OCI-LY1 (cell line): ENCODE measurements around the gene ZNF79.

Source experiments
- H2AFZ ChIP-seq: fragments of 200-600 bp; sonication (generic), shearing (Covaris generic); 2 replicates; pipeline ENCODE4 v1.6.0; 2014; ENCODE audit warnings: antibody characterized with exemption, mild to moderate bottlenecking, low read length
- H3F3A ChIP-seq: fragments of 200-600 bp; sonication (generic), shearing (Covaris generic); 2 replicates; pipeline ENCODE4 v1.6.0; 2014; ENCODE audit warnings: mild to moderate bottlenecking, antibody characterized with exemption, low read length, moderate library complexity; ENCODE audit not compliant: insufficient read depth
- H3K27ac ChIP-seq: fragments of 200-600 bp; sonication (generic); 2 replicates; pipeline ENCODE4 v1.5.1; 2014; ENCODE audit warnings: low read length, mixed run types, mild to moderate bottlenecking, low read depth; ENCODE audit not compliant: poor library complexity, severe bottlenecking
- H3K27me3 ChIP-seq: fragments of 200-600 bp; sonication (generic); 2 replicates; pipeline ENCODE4 v1.6.0; 2014; ENCODE audit warnings: antibody characterized with exemption, mild to moderate bottlenecking, low read length, moderate library complexity; ENCODE audit not compliant: insufficient read depth
- H3K36me3 ChIP-seq: fragments of 200-600 bp; sonication (generic); 2 replicates; pipeline ENCODE4 v1.6.1; 2014; ENCODE audit warnings: mild to moderate bottlenecking, antibody characterized with exemption, low read length, moderate library complexity, mixed read lengths; ENCODE audit not compliant: insufficient read depth
- H3K4me1 ChIP-seq: fragments of 200-600 bp; sonication (generic); 2 replicates; pipeline ENCODE4 v1.5.1; 2014; ENCODE audit warnings: mild to moderate bottlenecking, low read length, moderate library complexity; ENCODE audit not compliant: insufficient read depth, severe bottlenecking
- H3K4me2 ChIP-seq: fragments of 200-600 bp; sonication (generic), shearing (Covaris generic); 2 replicates; pipeline ENCODE4 v1.6.1; 2014; ENCODE audit warnings: low read length
- H3K4me3 ChIP-seq: fragments of 200-600 bp; sonication (generic); 2 replicates; pipeline ENCODE4 v1.5.1; 2014; ENCODE audit warnings: low read length, low read depth, mild to moderate bottlenecking, mixed read lengths; ENCODE audit not compliant: poor library complexity, severe bottlenecking
- H3K79me2 ChIP-seq: fragments of 200-600 bp; shearing (Covaris generic); 2 replicates; pipeline ENCODE4 v1.6.1; 2016; ENCODE audit warnings: mixed run types, low read length, mixed read lengths; ENCODE audit not compliant: insufficient read depth
- H3K9ac ChIP-seq: fragments of 200-600 bp; sonication (generic), shearing (Covaris generic); 2 replicates; pipeline ENCODE4 v1.6.1; 2014; ENCODE audit warnings: mild to moderate bottlenecking, low read length, mixed read lengths
- H3K9me2 ChIP-seq: fragments of 200-600 bp; sonication (generic), shearing (Covaris generic); 2 replicates; pipeline ENCODE4 v1.6.1; 2014; ENCODE audit warnings: low read depth, mild to moderate bottlenecking, low read length, mixed read lengths
- H3K9me3 ChIP-seq: fragments of 200-600 bp; shearing (Covaris generic); 2 replicates; pipeline ENCODE4 v1.6.1; 2014; ENCODE audit warnings: low read length, mixed read lengths
- H4K20me1 ChIP-seq: fragments of 200-600 bp; sonication (generic), shearing (Covaris generic); 2 replicates; pipeline ENCODE4 v1.6.0; 2016; ENCODE audit warnings: mild to moderate bottlenecking, low read length; ENCODE audit not compliant: insufficient read depth
- EZH2 ChIP-seq: fragments of 200-600 bp; sonication (generic), shearing (Covaris generic); IDR thresholded peaks from 2 replicates; pipeline ENCODE4 v1.8.0; 2017; ENCODE audit warnings: borderline replicate concordance, mixed run types, mild to moderate bottlenecking, antibody characterized with exemption, low read length, moderate library complexity, mixed read lengths
- TF ChIP-seq, protein P1 (sequence below): fragments of 200-600 bp; sonication (generic), shearing (Covaris generic); IDR thresholded peaks from 2 replicates; pipeline ENCODE4 v1.5.1; 2017; ENCODE audit warnings: mild to moderate bottlenecking, antibody characterized with exemption, low read length, moderate library complexity, mixed read lengths

ZNF79 gene

DNA sequence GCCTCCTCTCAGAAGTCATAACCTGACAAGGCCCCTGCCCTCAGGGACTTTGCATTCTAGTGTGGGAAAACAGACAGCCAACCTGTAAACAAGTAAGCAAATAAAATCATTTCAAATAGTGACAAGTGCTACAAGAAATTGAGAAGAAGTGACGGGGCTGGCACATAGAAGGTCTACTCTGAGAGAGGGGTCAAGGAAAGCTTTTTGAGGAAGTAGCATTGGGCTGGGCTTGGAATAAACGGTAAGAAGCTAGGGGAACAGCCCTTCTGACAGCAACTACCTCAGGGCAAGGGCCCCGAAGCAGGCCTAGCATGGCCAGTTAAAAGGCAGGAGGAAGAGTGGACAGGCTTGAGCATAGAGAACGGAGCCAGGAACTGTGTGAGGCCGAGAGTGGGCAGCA is 32.0 kb upstream of the ZNF79 start:
- no peak overlapping the region for H2AFZ ChIP-seq
- H4K20me1 ChIP-seq, result no peaks in the 10 kb centered on the region

DNA sequence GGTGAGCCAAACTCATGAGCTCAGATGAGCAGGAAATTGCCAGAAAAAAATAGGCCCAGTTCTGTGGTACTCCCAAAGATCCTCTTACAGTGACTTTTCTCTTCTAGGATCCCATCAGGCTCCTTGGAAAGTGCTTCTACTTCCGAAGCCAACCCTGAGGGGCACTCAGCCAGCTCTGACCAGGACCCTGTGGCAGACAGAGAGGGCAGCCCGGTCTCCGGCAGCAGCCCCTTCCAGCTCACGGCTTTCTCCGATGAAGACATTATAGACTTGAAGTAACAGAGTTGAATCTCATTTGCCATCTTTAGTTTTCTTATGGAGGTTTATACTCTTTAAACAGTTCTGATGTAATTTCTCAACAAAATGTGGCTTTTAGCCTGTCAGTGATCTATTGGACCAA is 31.2 kb upstream of the ZNF79 start:
- H3K27ac ChIP-seq, result no peak overlapping the region
- TF ChIP-seq EZH2, result no peak
- TF ChIP-seq, protein P1, sequence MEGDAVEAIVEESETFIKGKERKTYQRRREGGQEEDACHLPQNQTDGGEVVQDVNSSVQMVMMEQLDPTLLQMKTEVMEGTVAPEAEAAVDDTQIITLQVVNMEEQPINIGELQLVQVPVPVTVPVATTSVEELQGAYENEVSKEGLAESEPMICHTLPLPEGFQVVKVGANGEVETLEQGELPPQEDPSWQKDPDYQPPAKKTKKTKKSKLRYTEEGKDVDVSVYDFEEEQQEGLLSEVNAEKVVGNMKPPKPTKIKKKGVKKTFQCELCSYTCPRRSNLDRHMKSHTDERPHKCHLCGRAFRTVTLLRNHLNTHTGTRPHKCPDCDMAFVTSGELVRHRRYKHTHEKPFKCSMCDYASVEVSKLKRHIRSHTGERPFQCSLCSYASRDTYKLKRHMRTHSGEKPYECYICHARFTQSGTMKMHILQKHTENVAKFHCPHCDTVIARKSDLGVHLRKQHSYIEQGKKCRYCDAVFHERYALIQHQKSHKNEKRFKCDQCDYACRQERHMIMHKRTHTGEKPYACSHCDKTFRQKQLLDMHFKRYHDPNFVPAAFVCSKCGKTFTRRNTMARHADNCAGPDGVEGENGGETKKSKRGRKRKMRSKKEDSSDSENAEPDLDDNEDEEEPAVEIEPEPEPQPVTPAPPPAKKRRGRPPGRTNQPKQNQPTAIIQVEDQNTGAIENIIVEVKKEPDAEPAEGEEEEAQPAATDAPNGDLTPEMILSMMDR, result no peak
- H3K4me2 ChIP-seq, result no peak overlapping the region
- H3K9ac ChIP-seq, result no peak overlapping the region
- H3K9me2 ChIP-seq, result no peaks in the 10 kb centered on the region
- H4K20me1 ChIP-seq, result no peaks in the 10 kb centered on the region
- no peaks in the 10 kb centered on the region for H3K36me3 ChIP-seq
- H3F3A ChIP-seq, result no peaks in the 10 kb centered on the region
- peaks cover 16% of the 10 kb centered on the region for H3K4me1 ChIP-seq
- H3K79me2 ChIP-seq, result no peaks in the 10 kb centered on the region
- no peaks in the 10 kb centered on the region for H3K27me3 ChIP-seq
- no peak overlapping the region for H2AFZ ChIP-seq
- no peak overlapping the region for H3K4me3 ChIP-seq
- H3K9me3 ChIP-seq, result no peaks in the 10 kb centered on the region

More for the DNA sequence above, 32.0 kb upstream of the ZNF79 start:
- Histone ChIP-seq H3K79me2 (no peaks in the 10 kb centered on the region), H3K9ac (no peak overlapping the region), H3K27ac (no peak overlapping the region), H3F3A (no peaks in the 10 kb centered on the region), H3K9me3 (no peaks in the 10 kb centered on the region), H3K4me3 (no peak overlapping the region), H3K4me2 (no peak overlapping the region), H3K9me2 (no peaks in the 10 kb centered on the region), H3K36me3 (no peaks in the 10 kb centered on the region), H3K4me1 (peaks cover 10% of the 10 kb centered on the region), H3K27me3 (no peaks in the 10 kb centered on the region)
- no peak for TF ChIP-seq EZH2
- TF ChIP-seq, protein P1, result no peak

DNA sequence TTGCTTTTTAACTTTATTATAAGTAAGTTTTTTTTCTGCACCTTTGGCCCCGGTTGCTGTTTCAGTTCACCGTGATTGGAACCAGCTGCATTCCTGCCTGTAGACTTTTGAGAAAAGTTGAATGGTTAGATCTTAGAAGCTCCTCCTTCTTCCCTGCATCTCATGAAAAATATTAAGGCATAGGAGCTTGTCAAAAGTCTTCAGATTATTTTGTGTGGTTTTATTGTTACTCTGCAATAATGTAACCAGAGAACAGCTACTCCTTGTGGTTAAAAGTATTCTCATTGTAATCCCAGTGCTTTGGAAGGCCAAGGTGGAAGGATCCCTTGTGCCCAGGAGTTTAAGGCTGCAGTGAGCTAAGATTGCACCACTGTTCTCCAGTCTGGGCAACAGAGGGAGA is 30.5 kb upstream of the ZNF79 start:
- no peaks in the 10 kb centered on the region for H3K79me2 ChIP-seq
- no peaks in the 10 kb centered on the region for H3K9me3 ChIP-seq
- H3K4me1 ChIP-seq, result peaks cover 18% of the 10 kb centered on the region
- H3K27ac ChIP-seq, result no peak overlapping the region
- H3K27me3 ChIP-seq, result no peaks in the 10 kb centered on the region
- H3F3A ChIP-seq, result no peaks in the 10 kb centered on the region
- H4K20me1 ChIP-seq, result no peaks in the 10 kb centered on the region
- H3K4me3 ChIP-seq, result no peak overlapping the region
- H3K36me3 ChIP-seq, result no peaks in the 10 kb centered on the region
- H3K4me2 ChIP-seq, result no peak overlapping the region
- H3K9me2 ChIP-seq, result no peaks in the 10 kb centered on the region
- no peak overlapping the region for H2AFZ ChIP-seq
- H3K9ac ChIP-seq, result no peak overlapping the region
- TF ChIP-seq, protein P1, result no peak
- no peak for TF ChIP-seq EZH2
